Glutamatergic neuron (in vitro differentiated cells): ENCODE data around the gene KRT73. TPM values are rescaled to one million over a fixed set of nuclear protein-coding genes. Genes with fewer than 3 reads are reported as not detected.

ENCODE experiments used
- DNase-seq: peaks from one replicate; pipeline ENCODE4 v3.0.0; 2022
- H3K27ac Mint-ChIP-seq: one replicate; pipeline ENCODE4 v1.8.0; 2020; ENCODE audit warnings: mild to moderate bottlenecking, mixed read lengths, inconsistent platforms; ENCODE audit not compliant: unreplicated experiment
- H3K27me3 Mint-ChIP-seq: one replicate; pipeline ENCODE4 v1.8.0; 2020; ENCODE audit warnings: mild to moderate bottlenecking, moderate library complexity, mixed read lengths, inconsistent platforms; ENCODE audit not compliant: unreplicated experiment
- H3K36me3 Mint-ChIP-seq: one replicate; pipeline ENCODE4 v1.8.0; 2020; ENCODE audit warnings: mild to moderate bottlenecking, mixed read lengths, inconsistent platforms; ENCODE audit not compliant: unreplicated experiment
- H3K4me1 Mint-ChIP-seq: one replicate; pipeline ENCODE4 v1.8.0; 2020; ENCODE audit warnings: mild to moderate bottlenecking, low read depth, mixed read lengths, inconsistent platforms; ENCODE audit not compliant: unreplicated experiment
- H3K4me3 Mint-ChIP-seq: one replicate; pipeline ENCODE4 v1.8.0; 2020; ENCODE audit warnings: mild to moderate bottlenecking, mixed read lengths, inconsistent platforms; ENCODE audit not compliant: unreplicated experiment
- H3K9me3 Mint-ChIP-seq: one replicate; pipeline ENCODE4 v1.8.0; 2020; ENCODE audit warnings: mild to moderate bottlenecking, moderate library complexity, mixed read lengths, inconsistent platforms; ENCODE audit not compliant: unreplicated experiment
- CTCF ChIP-seq: fragments of 200-600 bp; sonication (generic); IDR thresholded peaks from one replicate; pipeline ENCODE4 v1.5.0; 2021; ENCODE audit not compliant: partially characterized antibody, unreplicated experiment
- long read RNA-seq: library from polyadenylated mRNA; unstranded; transcript quantifications from one replicate; pipeline ENCODE4 v2.0.0, GENCODE V29; 2020; ENCODE audit not compliant: unreplicated experiment
- total RNA-seq: library from RNA; stranded (reverse); fragmentation: NEBNext Ultra II Directional; extraction: Animal tissue kit (Norgen Biotek cat#: 25700); gene quantifications from one replicate; pipeline ENCODE4 v1.2.1, GENCODE V29; 2021; ENCODE audit not compliant: unreplicated experiment

The KRT73 gene
- not detected for total RNA-seq
- long read RNA-seq: 0 reads

- no peak for DNase-seq
- Mint-ChIP-seq H3K4me1 (no peaks in the 10 kb centered on the region), H3K9me3 (peaks cover 2% of the 10 kb centered on the region), H3K4me3 (no peak within 1 kb of the TSS), H3K27ac (no peak within 1 kb of the TSS), H3K36me3 (peaks cover 9% of the 10 kb centered on the region), H3K27me3 (peaks cover 8% of the 10 kb centered on the region)
- TF ChIP-seq CTCF: no peak
These were observed at the start of gene KRT73 for GRCh38 chr12:52618216-52618615. TSS of gene KRT73 (minus strand) at chr12:52618559. CDS start at chr12:52618524, 35 bp downstream.

- no peak overlapping the region for H3K4me3 Mint-ChIP-seq
- H3K9me3 Mint-ChIP-seq: no peaks in the 10 kb centered on the region
- H3K27me3 Mint-ChIP-seq: peaks cover 3% of the 10 kb centered on the region
- H3K4me1 Mint-ChIP-seq: no peaks in the 10 kb centered on the region
- no peak for DNase-seq
- no peak overlapping the region for H3K27ac Mint-ChIP-seq
- H3K36me3 Mint-ChIP-seq: no peaks in the 10 kb centered on the region
- no peak for TF ChIP-seq CTCF
These were observed 49.6 kb upstream of the KRT73 start for GRCh38 chr12:52667931-52668330.

- Mint-ChIP-seq H3K4me1 (no peaks in the 10 kb centered on the region), H3K36me3 (no peaks in the 10 kb centered on the region), H3K27me3 (peaks cover 3% of the 10 kb centered on the region), H3K9me3 (no peaks in the 10 kb centered on the region), H3K27ac (no peak overlapping the region), H3K4me3 (no peak overlapping the region)
- TF ChIP-seq CTCF: no peak
- DNase-seq: no peak
These were observed 49.1 kb upstream of the KRT73 start for GRCh38 chr12:52667509-52667908.

- DNase-seq: no peak
- peaks cover 3% of the 10 kb centered on the region for H3K27me3 Mint-ChIP-seq
These were observed 48.1 kb upstream of the KRT73 start for GRCh38 chr12:52666471-52666870.

GRCh38 chr12:52663420-52663819 lies 45.1 kb upstream of the KRT73 start:
- H3K27me3 Mint-ChIP-seq: peaks cover 1% of the 10 kb centered on the region

More at GRCh38 chr12:52666471-52666870, 48.1 kb upstream of the KRT73 start:
- Mint-ChIP-seq H3K27ac (no peak overlapping the region), H3K4me1 (no peaks in the 10 kb centered on the region), H3K9me3 (no peaks in the 10 kb centered on the region), H3K36me3 (no peaks in the 10 kb centered on the region), H3K4me3 (no peak overlapping the region)
- no peak for TF ChIP-seq CTCF

More at GRCh38 chr12:52663420-52663819, 45.1 kb upstream of the KRT73 start:
- no peak for DNase-seq
- H3K4me3 Mint-ChIP-seq: no peak overlapping the region
- no peak for TF ChIP-seq CTCF
- peaks cover 2% of the 10 kb centered on the region for H3K9me3 Mint-ChIP-seq
- H3K4me1 Mint-ChIP-seq: no peaks in the 10 kb centered on the region
- H3K36me3 Mint-ChIP-seq: no peaks in the 10 kb centered on the region
- H3K27ac Mint-ChIP-seq: no peak overlapping the region
